ENCODE data around the gene ACTR2. TPM values are rescaled to one million over a fixed set of nuclear protein-coding genes. Genes with fewer than 3 reads are reported as not detected.

The ACTR2 gene
- total and polyA plus RNA-seq, 9 of the 15 experiments (the other 6 are each of a cell fraction or from before 2014, with no cell fraction given) = 47.3 to 239 (median 108) TPM

- Histone ChIP-seq H2AFZ (ENCODE audit: low read depth, low read length) (no peak overlapping the region), H3K9me3 (replicated peaks; ENCODE audit: control insufficient read depth, insufficient read depth, low read depth, low read length) (no peaks in the 10 kb centered on the region), H3K9me1 (ENCODE audit: control insufficient read depth, insufficient read depth, low read length) (no peaks in the 10 kb centered on the region), H3K4me2 (ENCODE audit: insufficient read depth, low read length) (no peak overlapping the region), H3K27ac (ENCODE audit: extremely low read depth, low read depth, low read length) (no peak overlapping the region), H3K4me1 (replicated peaks in 1 of 2; ENCODE audit: control insufficient read depth in 2 of 2, insufficient read depth in 2 of 2, low read length in 2 of 2) (peaks cover 0 to 8% of the 10 kb centered on the region in 2 experiments; a peak in 2 of 5 replicates), H3K79me2 (ENCODE audit: control insufficient read depth, insufficient read depth, low read length) (no peaks in the 10 kb centered on the region; the same call in 2 of the 3 replicates), H4K20me1 (replicated peaks; ENCODE audit: control insufficient read depth, insufficient read depth, low read length) (no peaks in the 10 kb centered on the region), H3K36me3 (ENCODE audit: control insufficient read depth, insufficient read depth, low read length) (no peaks in the 10 kb centered on the region), H3K9ac (ENCODE audit: insufficient read depth in 1 of 2, low read depth in 2 of 2, low read length in 2 of 2) (no peak overlapping the region), H3K27me3 (ENCODE audit: control insufficient read depth in 2 of 2, insufficient read depth in 2 of 2, low read length in 2 of 2) (no peaks in the 10 kb centered on the region), H3K4me3 (no peak overlapping the region)
- CTCF ChIA-PET (ENCODE audit: low intra/inter-chr PET ratio) = no interaction called here
- in situ Hi-C loops (cut with MboI) (no loop called here), intact Hi-C loops (cut with micrococcal nuclease) (no loop called here)
- FAIRE-seq = no peak
- 38% methylated on average over 1 of the region's 1 CpG for WGBS (ENCODE audit: insufficient coverage, low coverage, missing lambda C conversion rate)
- no peak for ATAC-seq
- no peak for DNase-seq (ENCODE audit: extremely low read depth in 1 of 4, low spot score in 3 of 4)
- BruUV-seq (replicated peaks) = no TSS peak
- no peak for TF ChIP-seq MEF2D (tag; conservative IDR thresholded peaks at IDR 0.05; ENCODE audit: low read depth)
- TF ChIP-seq ZBTB7A (IDR thresholded peaks at IDR 0.05; ENCODE audit: borderline replicate concordance, control insufficient read depth, low read depth, low read length) = no peak
- no peak for TF ChIP-seq PHB (CRISPR knock-in tag; IDR thresholded peaks at IDR 0.05)
- TF ChIP-seq SMARCA5 (IDR thresholded peaks at IDR 0.05) = no peak
- no peak for TF ChIP-seq ZNF785 (CRISPR knock-in tag; IDR thresholded peaks at IDR 0.05)
- no peak for TF ChIP-seq HDAC6 (IDR thresholded peaks at IDR 0.05; ENCODE audit: low read depth, low read length)
- TF ChIP-seq DNMT1 (IDR thresholded peaks at IDR 0.05) = no peak
- TF ChIP-seq KDM1A (IDR thresholded peaks at IDR 0.05) = no peak
- no peak for TF ChIP-seq YY1 (IDR thresholded peaks at IDR 0.05; ENCODE audit: borderline replicate concordance in 1 of 3, control insufficient read depth in 1 of 3, extremely low read depth in 1 of 3, insufficient read depth in 3 of 3, insufficient read length in 1 of 3, insufficient replicate concordance in 2 of 3, low read depth in 1 of 3, low read length in 2 of 3)
- no peak for TF ChIP-seq CREB3L1 (IDR thresholded peaks at IDR 0.05; ENCODE audit: borderline replicate concordance, low read depth)
- no peak for TF ChIP-seq ZNF436 (CRISPR knock-in tag; IDR thresholded peaks at IDR 0.05)
- no peak for TF ChIP-seq ZNF165 (CRISPR knock-in tag; IDR thresholded peaks at IDR 0.05; ENCODE audit: borderline replicate concordance)
- TF ChIP-seq UBTF (IDR thresholded peaks at IDR 0.05; ENCODE audit: borderline replicate concordance in 1 of 2, low read depth in 2 of 2, low read length in 2 of 2) = no peak
- TF ChIP-seq ZNF707 (CRISPR knock-in tag; conservative IDR thresholded peaks at IDR 0.05) = no peak
- no peak for TF ChIP-seq RBM34 (IDR thresholded peaks at IDR 0.05; ENCODE audit: borderline replicate concordance, insufficient read depth, low read length)
- no peak for TF ChIP-seq ZSCAN29 (IDR thresholded peaks at IDR 0.05)
- no peak for TF ChIP-seq ZNF384 (IDR thresholded peaks at IDR 0.05; ENCODE audit: low read depth, low read length)
- no peak for TF ChIP-seq NRF1 (conservative IDR thresholded peaks at IDR 0.05 in 1 of 2, IDR thresholded peaks at IDR 0.05 in 1 of 2)
- TF ChIP-seq NCOA2 (IDR thresholded peaks at IDR 0.05; ENCODE audit: partially characterized antibody in 2 of 2) = no peak
- TF ChIP-seq ASH1L (IDR thresholded peaks at IDR 0.05; ENCODE audit: borderline replicate concordance, low read depth, partially characterized antibody) = no peak
- POLR2A ChIA-PET = interaction anchor here (0.9 to 1.1 kb wide), 2 partner anchors 13 to 15 kb away, joined by 3 read pairs; no protein-coding TSS in a partner anchor
These were observed 13.3 kb upstream of the ACTR2 start for GRCh38 chr2:65214361-65214760.

Measured in K562 (cell line).